NB4 (cell line): ENCODE results near the gene GOLGA6L10.
"Not testable (repeated sequence)": the region's sequence is repeated elsewhere in the genome, so short reads cannot be mapped to it uniquely, and the experiment has no call there.

Experiments
- DNase-seq: peaks from one replicate; pipeline ENCODE4 v3.0.0; 2010; ENCODE audit warnings: low read depth
- H3K4me3 ChIP-seq: one replicate; pipeline ENCODE4 v1.5.1; 2011; ENCODE audit warnings: mild to moderate bottlenecking, low read depth, low read length, moderate library complexity
- MAX ChIP-seq: IDR thresholded peaks from 2 replicates; pipeline ENCODE4 v1.6.1; 2011; ENCODE audit warnings: low read depth, low read length

The GOLGA6L10 gene

GRCh38 chr15:82336180-82336647, 13.1 kb downstream of the GOLGA6L10 start:
- peak; percentile 57 for DNase-seq
- 0 out of 2 replicates have a peak, but pooled peaks have one; percentile 11 for TF ChIP-seq MAX
- not testable (repeated sequence) for H3K4me3 ChIP-seq

GRCh38 chr15:82335006-82335405, 14.3 kb downstream of the GOLGA6L10 start:
- not testable (repeated sequence) for DNase-seq

GRCh38 chr15:82334554-82334932, 14.7 kb downstream of the GOLGA6L10 start:
- DNase-seq, H3K4me3 ChIP-seq: not testable (repeated sequence)

More at GRCh38 chr15:82335006-82335405, 14.3 kb downstream of the GOLGA6L10 start:
- H3K4me3 ChIP-seq = not testable (repeated sequence)

- DNase-seq = not testable (repeated sequence)
Observed at GRCh38 chr15:82333603-82334553, 15.4 kb downstream of the GOLGA6L10 start.

GRCh38 chr15:82332711-82333602, 16.3 kb downstream of the GOLGA6L10 start:
- H3K4me3 ChIP-seq = not testable (repeated sequence)
- peak; percentile 17 for DNase-seq

More at GRCh38 chr15:82333603-82334553, 15.4 kb downstream of the GOLGA6L10 start:
- not testable (repeated sequence) for H3K4me3 ChIP-seq

GRCh38 chr15:82331576-82332304, 17.5 kb downstream of the GOLGA6L10 start:
- H3K4me3 ChIP-seq, DNase-seq: not testable (repeated sequence)

GRCh38 chr15:82330921-82331320, 18.4 kb downstream of the GOLGA6L10 start:
- not testable (repeated sequence) for H3K4me3 ChIP-seq, DNase-seq

- DNase-seq, H3K4me3 ChIP-seq: not testable (repeated sequence)
Observed at GRCh38 chr15:82329039-82329438, 20.2 kb downstream of the GOLGA6L10 start.

- not testable (repeated sequence) for DNase-seq, H3K4me3 ChIP-seq
Observed at GRCh38 chr15:82327372-82327771, 21.9 kb downstream of the GOLGA6L10 start.

GRCh38 chr15:82326896-82327295, 22.4 kb downstream of the GOLGA6L10 start:
- H3K4me3 ChIP-seq = not testable (repeated sequence)

GRCh38 chr15:82325646-82326045, 23.6 kb downstream of the GOLGA6L10 start:
- not testable (repeated sequence) for H3K4me3 ChIP-seq, DNase-seq

More at GRCh38 chr15:82326896-82327295, 22.4 kb downstream of the GOLGA6L10 start:
- DNase-seq = not testable (repeated sequence)

- H3K4me3 ChIP-seq = not testable (repeated sequence)
Observed at GRCh38 chr15:82324831-82325230, 24.4 kb downstream of the GOLGA6L10 start.

GRCh38 chr15:82322488-82322887, 26.8 kb downstream of the GOLGA6L10 start:
- not testable (repeated sequence) for H3K4me3 ChIP-seq, DNase-seq

More at GRCh38 chr15:82324831-82325230, 24.4 kb downstream of the GOLGA6L10 start:
- not testable (repeated sequence) for DNase-seq

GRCh38 chr15:82320861-82321260, 28.4 kb downstream of the GOLGA6L10 start:
- DNase-seq, H3K4me3 ChIP-seq: not testable (repeated sequence)

- not testable (repeated sequence) for H3K4me3 ChIP-seq, DNase-seq
Observed at GRCh38 chr15:82319522-82320278, 29.6 kb downstream of the GOLGA6L10 start.

- not testable (repeated sequence) for DNase-seq, H3K4me3 ChIP-seq
Observed at GRCh38 chr15:82318281-82318680, 31.0 kb downstream of the GOLGA6L10 start.

GRCh38 chr15:82317516-82317915, 31.8 kb downstream of the GOLGA6L10 start:
- not testable (repeated sequence) for H3K4me3 ChIP-seq, DNase-seq
